HG02642 (cell line): Measurements from ENCODE around the gene PLA2G4F.

Experiments used
- ATAC-seq: cut with Tn5 transposase; IDR thresholded peaks from one replicate; pipeline ENCODE4 v1.9.1; 2021; ENCODE audit warnings: mild to moderate bottlenecking; ENCODE audit not compliant: unreplicated experiment, poor library complexity

Gene PLA2G4F, protein sequence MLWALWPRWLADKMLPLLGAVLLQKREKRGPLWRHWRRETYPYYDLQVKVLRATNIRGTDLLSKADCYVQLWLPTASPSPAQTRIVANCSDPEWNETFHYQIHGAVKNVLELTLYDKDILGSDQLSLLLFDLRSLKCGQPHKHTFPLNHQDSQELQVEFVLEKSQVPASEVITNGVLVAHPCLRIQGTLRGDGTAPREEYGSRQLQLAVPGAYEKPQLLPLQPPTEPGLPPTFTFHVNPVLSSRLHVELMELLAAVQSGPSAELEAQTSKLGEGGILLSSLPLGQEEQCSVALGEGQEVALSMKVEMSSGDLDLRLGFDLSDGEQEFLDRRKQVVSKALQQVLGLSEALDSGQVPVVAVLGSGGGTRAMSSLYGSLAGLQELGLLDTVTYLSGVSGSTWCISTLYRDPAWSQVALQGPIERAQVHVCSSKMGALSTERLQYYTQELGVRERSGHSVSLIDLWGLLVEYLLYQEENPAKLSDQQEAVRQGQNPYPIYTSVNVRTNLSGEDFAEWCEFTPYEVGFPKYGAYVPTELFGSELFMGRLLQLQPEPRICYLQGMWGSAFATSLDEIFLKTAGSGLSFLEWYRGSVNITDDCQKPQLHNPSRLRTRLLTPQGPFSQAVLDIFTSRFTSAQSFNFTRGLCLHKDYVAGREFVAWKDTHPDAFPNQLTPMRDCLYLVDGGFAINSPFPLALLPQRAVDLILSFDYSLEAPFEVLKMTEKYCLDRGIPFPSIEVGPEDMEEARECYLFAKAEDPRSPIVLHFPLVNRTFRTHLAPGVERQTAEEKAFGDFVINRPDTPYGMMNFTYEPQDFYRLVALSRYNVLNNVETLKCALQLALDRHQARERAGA

GRCh38 chr15:42156243-42156922, at the start of gene PLA2G4F:
PLA2G4F (minus strand) TSS chr15:42156636; CDS start chr15:42156549, 87 bp downstream.
- ATAC-seq: no peak

GRCh38 chr15:42203891-42204290, 47.5 kb upstream of the PLA2G4F start:
- ATAC-seq: no peak

GRCh38 chr15:42202653-42203052, 46.2 kb upstream of the PLA2G4F start:
- ATAC-seq: no peak

GRCh38 chr15:42201801-42202200, 45.4 kb upstream of the PLA2G4F start:
- no peak for ATAC-seq

DNA sequence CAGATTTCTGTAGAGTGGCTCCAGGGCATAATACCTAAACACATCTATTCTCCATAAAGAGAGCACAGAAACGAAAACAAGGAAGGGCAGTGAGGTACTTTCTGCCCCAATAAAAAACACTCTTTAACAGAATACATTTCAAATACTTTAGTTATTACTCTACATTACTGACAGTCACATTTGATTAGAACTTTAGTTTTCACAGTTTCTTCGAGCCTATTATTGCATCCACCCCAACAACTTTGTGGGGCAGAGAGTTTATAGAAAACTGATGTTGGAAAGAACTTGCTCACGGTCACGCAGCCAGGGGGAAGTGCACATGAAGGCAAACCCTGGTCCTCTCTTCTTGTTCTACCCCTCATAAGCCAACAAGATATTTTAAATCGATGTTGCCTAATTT, 42.7 kb upstream of the PLA2G4F start:
- ATAC-seq: no peak

- no peak for ATAC-seq
Observed at GRCh38 chr15:42198516-42198915, 42.1 kb upstream of the PLA2G4F start.

DNA sequence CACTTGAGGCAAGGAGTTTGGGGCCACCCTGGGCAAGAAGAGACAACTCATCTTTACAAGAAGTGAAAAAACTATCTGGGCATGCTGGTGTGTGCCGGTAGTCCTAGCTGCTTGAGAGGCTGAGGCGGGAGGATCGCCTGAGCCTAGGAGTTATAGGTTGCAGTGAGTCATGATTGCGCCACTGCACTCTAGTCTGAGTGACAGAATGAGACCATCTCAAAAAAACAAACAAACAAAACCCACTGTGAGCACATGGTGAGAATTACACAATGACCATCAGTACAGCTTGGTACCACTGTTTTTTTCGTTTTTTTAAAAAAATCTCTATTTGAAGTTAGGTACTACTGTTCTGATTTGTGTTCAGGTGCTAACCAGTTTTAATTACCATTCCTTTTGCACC, 38.1 kb upstream of the PLA2G4F start:
- ATAC-seq: no peak

DNA sequence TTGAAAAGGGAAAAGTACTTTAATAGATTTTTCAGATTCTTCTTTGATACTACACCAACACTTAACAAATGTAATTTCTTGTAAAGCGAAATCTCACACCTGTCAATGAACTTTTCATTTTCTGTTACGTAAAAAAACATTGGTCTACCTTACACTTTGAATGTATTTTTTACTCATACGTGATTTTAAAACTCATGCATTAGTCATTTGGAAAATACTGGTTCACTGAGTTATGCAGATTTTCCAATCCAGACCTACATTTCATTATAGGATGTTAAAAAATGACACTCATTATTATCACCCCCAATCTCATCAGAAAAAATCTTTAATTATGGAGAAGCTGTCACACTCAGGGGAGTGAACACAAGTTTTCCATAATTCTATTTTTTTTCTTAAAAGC, 36.9 kb upstream of the PLA2G4F start:
- no peak for ATAC-seq

DNA sequence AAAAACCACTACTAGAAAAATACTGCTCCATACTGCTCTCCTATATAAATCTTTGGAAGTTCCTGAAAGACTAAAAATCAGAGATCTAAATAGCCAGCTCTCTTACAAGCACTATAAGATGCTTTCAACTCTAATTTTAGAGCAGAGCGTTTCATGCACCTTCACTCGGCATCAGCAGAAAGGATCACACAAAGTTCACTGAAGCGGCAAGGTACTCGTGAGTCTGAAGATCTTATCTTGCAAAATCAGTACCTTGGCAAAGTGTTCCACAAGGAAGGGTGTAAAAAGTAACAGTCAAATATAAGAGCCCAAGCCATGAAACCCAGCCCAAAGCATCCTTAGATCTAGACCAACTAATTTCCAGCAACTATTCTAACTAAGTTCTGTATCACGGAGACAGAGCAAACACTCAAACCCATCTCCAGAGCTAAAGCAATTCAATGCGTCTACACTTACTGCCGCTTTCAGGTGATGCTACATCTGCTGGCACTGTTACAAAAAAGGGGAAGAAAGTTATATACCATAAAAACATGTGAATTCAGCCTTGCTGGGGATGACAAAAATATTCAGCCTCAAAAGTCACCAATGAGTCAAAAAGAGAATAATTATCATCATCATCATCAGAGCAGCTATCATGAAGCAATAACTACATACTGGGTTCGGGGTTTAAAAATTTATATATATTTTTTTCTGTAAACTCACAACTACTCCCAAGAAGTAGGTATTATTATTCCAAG, 35.3 kb upstream of the PLA2G4F start:
- no peak for ATAC-seq

- no peak for ATAC-seq
Observed at GRCh38 chr15:42190370-42190769, 33.9 kb upstream of the PLA2G4F start.

DNA sequence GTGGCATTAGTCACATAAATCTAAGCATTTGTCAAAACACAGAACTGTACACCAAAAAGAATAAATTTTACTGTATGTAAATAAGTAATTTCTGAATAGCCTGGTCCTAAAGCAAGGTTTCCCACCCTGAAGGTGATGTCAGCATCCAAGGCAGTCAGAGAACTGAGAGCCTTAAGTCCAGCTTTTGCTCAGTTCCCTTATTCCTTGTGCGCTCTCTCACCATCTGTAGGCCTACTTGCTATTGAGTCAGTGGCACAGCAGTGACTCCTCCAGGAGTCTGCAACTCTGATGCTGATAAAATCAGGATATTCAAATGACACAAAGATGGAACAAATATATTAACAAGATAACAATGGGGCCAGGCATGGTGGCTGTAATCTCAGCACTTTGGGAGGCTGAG, 29.4 kb upstream of the PLA2G4F start:
- no peak for ATAC-seq

DNA sequence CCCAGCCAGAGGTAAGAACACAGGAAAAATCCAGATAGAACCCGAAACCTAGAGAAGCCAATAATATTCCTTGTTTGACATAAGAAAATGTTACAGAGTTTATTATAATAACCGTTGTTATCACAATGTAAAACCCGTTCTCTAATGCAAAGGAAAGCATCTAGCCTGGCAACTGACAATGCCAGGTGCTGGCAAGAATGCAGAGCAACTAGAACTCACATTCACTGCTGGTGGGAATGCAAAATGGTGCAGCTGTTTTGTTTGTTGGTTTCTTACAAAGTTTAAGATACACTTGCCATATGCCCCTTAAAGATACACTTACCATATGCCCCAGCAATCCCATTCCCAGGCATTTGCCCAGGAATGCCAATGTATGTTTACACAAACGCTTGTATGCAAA, 28.3 kb upstream of the PLA2G4F start:
- ATAC-seq: no peak

GRCh38 chr15:42184296-42184695, 27.9 kb upstream of the PLA2G4F start:
- no peak for ATAC-seq

- no peak for ATAC-seq
Observed at GRCh38 chr15:42182961-42183360, 26.5 kb upstream of the PLA2G4F start.

DNA sequence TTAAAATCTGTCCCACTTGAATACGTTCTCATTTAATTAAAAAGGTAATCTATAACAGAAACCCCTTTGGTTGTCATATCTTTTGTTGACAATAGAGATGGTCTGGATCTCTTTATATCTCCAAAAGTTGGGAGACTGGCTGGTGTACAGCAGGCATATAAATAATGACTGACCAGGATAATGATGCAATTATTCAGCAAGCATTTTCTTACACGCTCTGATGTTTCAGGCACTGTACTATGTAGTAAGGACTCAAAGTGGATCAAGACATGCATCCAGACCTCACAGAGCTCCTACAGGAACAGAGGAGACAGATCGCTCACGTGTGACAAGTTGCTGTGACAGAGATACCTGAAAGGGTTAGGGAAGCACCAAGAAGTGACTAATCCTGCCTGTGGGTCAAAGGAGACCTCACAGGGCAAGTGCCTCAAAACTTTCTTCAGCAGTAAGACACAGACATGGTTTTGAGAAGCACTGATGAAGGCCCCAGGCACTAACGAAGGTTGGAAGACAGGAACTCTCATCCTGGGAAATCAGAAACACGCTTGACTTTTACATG, 26.0 kb upstream of the PLA2G4F start:
- no peak for ATAC-seq

DNA sequence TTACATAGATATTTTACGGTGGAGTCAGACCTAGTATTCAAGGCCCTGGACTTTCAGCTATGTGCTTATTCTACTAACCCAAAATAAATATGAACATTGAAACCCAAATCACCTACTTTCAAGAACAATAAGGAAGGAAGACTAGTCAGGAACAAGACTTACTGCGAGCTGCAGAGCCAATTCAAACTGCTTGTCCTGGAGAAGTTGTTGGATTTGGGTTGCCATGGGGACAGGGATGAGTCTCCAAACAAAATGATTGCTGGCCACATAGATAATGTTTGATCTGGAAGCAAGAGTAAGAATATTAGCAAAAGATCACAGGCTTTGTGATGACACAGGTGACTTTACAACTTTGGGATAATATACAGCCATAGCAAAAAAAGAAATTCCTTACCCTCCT, 21.6 kb upstream of the PLA2G4F start:
- ATAC-seq: no peak

DNA sequence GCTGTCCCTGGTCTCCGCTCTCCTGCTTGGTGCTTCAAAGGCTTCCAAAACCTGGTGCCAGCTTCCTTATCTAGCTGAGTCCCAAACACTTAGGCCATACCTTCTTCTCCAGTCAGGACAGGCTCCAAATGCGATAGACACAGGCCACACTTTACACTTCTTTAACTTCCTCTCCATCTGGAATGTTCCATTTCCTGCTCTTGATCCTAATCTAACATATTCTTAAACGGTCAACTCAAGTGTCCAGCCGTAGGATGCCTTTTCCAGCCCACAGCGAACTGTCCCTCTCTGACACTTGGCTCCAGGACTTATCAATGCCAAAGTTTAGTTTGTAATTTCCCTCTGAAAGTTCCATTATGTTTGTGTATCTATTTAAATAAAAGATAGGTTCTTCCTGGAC, 19.2 kb upstream of the PLA2G4F start:
- ATAC-seq: no peak

- no peak for ATAC-seq
Observed at GRCh38 chr15:42172475-42172874, 16.0 kb upstream of the PLA2G4F start.

DNA sequence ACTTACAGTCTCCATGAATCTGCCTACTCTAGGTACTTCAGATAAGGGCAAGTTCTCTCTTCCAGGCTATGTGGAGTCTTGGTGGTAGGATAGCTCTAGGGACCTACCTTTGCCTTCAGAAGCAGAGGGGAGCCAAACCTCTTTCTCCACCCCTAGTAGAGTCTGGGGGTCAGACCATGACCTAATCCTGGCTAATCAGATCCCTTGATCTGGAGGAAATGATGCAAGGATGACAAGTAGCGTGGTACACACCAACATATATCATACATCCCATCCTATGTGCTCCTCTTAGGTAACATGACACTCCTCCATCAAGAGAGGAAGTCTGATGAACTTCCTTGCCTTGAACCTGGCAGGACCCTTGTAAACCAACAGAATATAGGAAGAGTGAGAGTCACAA, 15.4 kb upstream of the PLA2G4F start:
- ATAC-seq: no peak

DNA sequence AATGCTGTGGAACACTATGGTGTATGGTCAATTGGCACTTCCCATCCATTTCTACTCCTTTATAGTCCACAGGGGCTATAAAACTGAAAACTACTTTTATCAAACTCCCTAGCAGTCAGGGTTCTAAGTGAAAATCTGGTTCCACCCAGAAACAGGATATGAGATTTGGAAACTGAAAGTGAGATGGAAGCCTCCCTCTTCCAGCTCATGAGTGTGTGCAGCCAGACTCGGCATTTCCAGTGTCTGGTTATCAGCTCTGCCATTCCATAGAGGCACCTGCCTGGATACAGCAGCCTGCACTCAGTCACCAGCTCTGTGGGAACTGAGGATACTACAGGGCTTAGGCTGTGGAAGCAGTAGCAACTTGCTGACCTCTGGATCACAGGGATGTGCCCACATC, 14.7 kb upstream of the PLA2G4F start:
- no peak for ATAC-seq
